Activated naive CD8-positive, alpha-beta T cell treated with anti-CD3 and anti-CD28 coated beads, Interleukin-2, amount 10 ng/mL, durations not matched to agents 7 days and 5 days (primary cell): Measurements from ENCODE around the gene PCNX2. TPM values are rescaled to one million over a fixed set of nuclear protein-coding genes. Genes with fewer than 3 reads are reported as not detected.

Source experiments
- ATAC-seq: fragments of 150-1000 bp; cut with Tn5 transposase; one replicate; pipeline ENCODE4 v1.10.0; 2021; ENCODE audit warnings: low read depth, moderate library complexity
- POLR2A ChIA-PET: fragments of 350-600 bp; sonication (Branson Sonifier 250); formaldehyde crosslinking; loops from one replicate; lab custom pipeline; 2021; ENCODE audit warnings: antibody characterized with exemption; lab: Charles Lee
- DNase-seq: peaks from one replicate; pipeline ENCODE4 v3.0.0; 2021
- H3K27ac Mint-ChIP-seq: one replicate; pipeline ENCODE4 v1.8.0; 2022; ENCODE audit warnings: mild to moderate bottlenecking, mixed read lengths
- H3K27me3 Mint-ChIP-seq: one replicate; pipeline ENCODE4 v1.8.0; 2022; ENCODE audit warnings: mild to moderate bottlenecking, moderate library complexity, mixed read lengths
- H3K36me3 Mint-ChIP-seq: one replicate; pipeline ENCODE4 v1.8.0; 2021; ENCODE audit warnings: mild to moderate bottlenecking, mixed read lengths
- H3K4me1 Mint-ChIP-seq: one replicate; pipeline ENCODE4 v1.8.0; 2021; ENCODE audit warnings: mixed read lengths
- H3K4me3 Mint-ChIP-seq: one replicate; pipeline ENCODE4 v1.8.0; 2022; ENCODE audit warnings: mild to moderate bottlenecking, moderate library complexity, mixed read lengths
- H3K9me3 Mint-ChIP-seq: one replicate; pipeline ENCODE4 v1.8.0; 2021; ENCODE audit warnings: mixed read lengths
- total RNA-seq, 2 experiments: library from RNA; stranded (reverse); gene quantifications; one replicate each; pipeline ENCODE4 v1.2.3, GENCODE V29; 2021

The PCNX2 gene
- total RNA-seq, 2 experiments from 2014 or later = 43.9 to 49.4 TPM

- POLR2A ChIA-PET = no interaction called here
- Mint-ChIP-seq H3K27me3 (no peaks in the 10 kb centered on the region), H3K4me1 (peaks cover 9% of the 10 kb centered on the region), H3K4me3 (no peak overlapping the region), H3K9me3 (no peaks in the 10 kb centered on the region), H3K27ac (no peak overlapping the region), H3K36me3 (peaks cover 8% of the 10 kb centered on the region)
- ATAC-seq (no peak), DNase-seq (no peak)
Measured at GRCh38 chr1:232985882-232986526, 309.5 kb downstream of the PCNX2 start.

GRCh38 chr1:232984577-232985425, 310.7 kb downstream of the PCNX2 start:
- Mint-ChIP-seq H3K4me1 (peaks cover 5% of the 10 kb centered on the region), H3K27ac (peak overlapping the region; percentile 25)

GRCh38 chr1:232983817-232984567, 311.5 kb downstream of the PCNX2 start:
- no peak for ATAC-seq
- peaks cover 6% of the 10 kb centered on the region for H3K4me1 Mint-ChIP-seq
- H3K27ac Mint-ChIP-seq = no peak overlapping the region
- POLR2A ChIA-PET = no interaction called here
- no peak for DNase-seq
- H3K27me3 Mint-ChIP-seq = no peaks in the 10 kb centered on the region
- H3K36me3 Mint-ChIP-seq = peaks cover 5% of the 10 kb centered on the region
- no peak overlapping the region for H3K4me3 Mint-ChIP-seq
- no peaks in the 10 kb centered on the region for H3K9me3 Mint-ChIP-seq

More at GRCh38 chr1:232984577-232985425, 310.7 kb downstream of the PCNX2 start:
- no peak overlapping the region for H3K4me3 Mint-ChIP-seq
- no peaks in the 10 kb centered on the region for H3K9me3 Mint-ChIP-seq
- ATAC-seq (no peak), DNase-seq (no peak)
- peaks cover 5% of the 10 kb centered on the region for H3K36me3 Mint-ChIP-seq
- POLR2A ChIA-PET = no interaction called here
- no peaks in the 10 kb centered on the region for H3K27me3 Mint-ChIP-seq

GRCh38 chr1:232983375-232983774, 312.1 kb downstream of the PCNX2 start:
- Mint-ChIP-seq H3K27ac (no peak overlapping the region), H3K9me3 (peaks cover under 1% of the 10 kb centered on the region), H3K36me3 (peaks cover 9% of the 10 kb centered on the region), H3K27me3 (no peaks in the 10 kb centered on the region), H3K4me1 (peaks cover 11% of the 10 kb centered on the region), H3K4me3 (no peak overlapping the region)
- DNase-seq (no peak), ATAC-seq (no peak)
- POLR2A ChIA-PET = no interaction called here

GRCh38 chr1:232982238-232982944, 313.1 kb downstream of the PCNX2 start:
- no peak overlapping the region for H3K4me3 Mint-ChIP-seq
- ATAC-seq (no peak), DNase-seq (no peak)
- no peaks in the 10 kb centered on the region for H3K27me3 Mint-ChIP-seq
- no peak overlapping the region for H3K27ac Mint-ChIP-seq
- peaks cover 1% of the 10 kb centered on the region for H3K9me3 Mint-ChIP-seq
- POLR2A ChIA-PET = no interaction called here
- H3K4me1 Mint-ChIP-seq = peaks cover 19% of the 10 kb centered on the region
- H3K36me3 Mint-ChIP-seq = peaks cover 18% of the 10 kb centered on the region

GRCh38 chr1:232980986-232981560, 314.5 kb downstream of the PCNX2 start:
- ATAC-seq (no peak), DNase-seq (no peak)
- POLR2A ChIA-PET = no interaction called here
- H3K36me3 Mint-ChIP-seq = peaks cover 24% of the 10 kb centered on the region
- no peak overlapping the region for H3K4me3 Mint-ChIP-seq
- H3K4me1 Mint-ChIP-seq = peaks cover 19% of the 10 kb centered on the region
- peaks cover 1% of the 10 kb centered on the region for H3K9me3 Mint-ChIP-seq
- H3K27ac Mint-ChIP-seq = no peak overlapping the region
- H3K27me3 Mint-ChIP-seq = no peaks in the 10 kb centered on the region

GRCh38 chr1:232980355-232980978, 315.1 kb downstream of the PCNX2 start:
- no peak overlapping the region for H3K27ac Mint-ChIP-seq
- no peak overlapping the region for H3K4me3 Mint-ChIP-seq
- ATAC-seq (no peak), DNase-seq (no peak)
- peaks cover 1% of the 10 kb centered on the region for H3K9me3 Mint-ChIP-seq
- peaks cover 27% of the 10 kb centered on the region for H3K36me3 Mint-ChIP-seq
- peaks cover 19% of the 10 kb centered on the region for H3K4me1 Mint-ChIP-seq
- no peaks in the 10 kb centered on the region for H3K27me3 Mint-ChIP-seq
- POLR2A ChIA-PET = no interaction called here

GRCh38 chr1:232979558-232979957, 316.0 kb downstream of the PCNX2 start:
- no peak overlapping the region for H3K27ac Mint-ChIP-seq
- ATAC-seq (no peak), DNase-seq (no peak)
- H3K4me3 Mint-ChIP-seq = no peak overlapping the region
- H3K9me3 Mint-ChIP-seq = peaks cover 1% of the 10 kb centered on the region
- POLR2A ChIA-PET = interaction anchor here (0.6 kb wide), 1 partner anchor 153 kb away, joined by 4 read pairs; no protein-coding TSS in a partner anchor
- H3K4me1 Mint-ChIP-seq = peaks cover 19% of the 10 kb centered on the region
- peaks cover 34% of the 10 kb centered on the region for H3K36me3 Mint-ChIP-seq
- H3K27me3 Mint-ChIP-seq = no peaks in the 10 kb centered on the region

GRCh38 chr1:232978815-232979214, 316.7 kb downstream of the PCNX2 start:
- H3K9me3 Mint-ChIP-seq = peaks cover 4% of the 10 kb centered on the region
- no peak for DNase-seq
- POLR2A ChIA-PET = no interaction called here
- peaks cover 40% of the 10 kb centered on the region for H3K36me3 Mint-ChIP-seq
- no peaks in the 10 kb centered on the region for H3K27me3 Mint-ChIP-seq
- no peak for ATAC-seq
- H3K27ac Mint-ChIP-seq = peak overlapping the region; percentile 63
- no peak overlapping the region for H3K4me3 Mint-ChIP-seq
- peaks cover 18% of the 10 kb centered on the region for H3K4me1 Mint-ChIP-seq

GRCh38 chr1:232978091-232978634, 317.4 kb downstream of the PCNX2 start:
- POLR2A ChIA-PET = no interaction called here
- peaks cover 45% of the 10 kb centered on the region for H3K36me3 Mint-ChIP-seq
- ATAC-seq = peak; percentile 70

GRCh38 chr1:232974971-232975370, 320.6 kb downstream of the PCNX2 start:
- H3K9me3 Mint-ChIP-seq = peaks cover 13% of the 10 kb centered on the region
- H3K36me3 Mint-ChIP-seq = peaks cover 70% of the 10 kb centered on the region
- no peak overlapping the region for H3K4me3 Mint-ChIP-seq
- H3K27ac Mint-ChIP-seq = no peak overlapping the region
- DNase-seq = no peak
- POLR2A ChIA-PET = no interaction called here
- peaks cover 14% of the 10 kb centered on the region for H3K4me1 Mint-ChIP-seq
- no peaks in the 10 kb centered on the region for H3K27me3 Mint-ChIP-seq
- ATAC-seq = no peak

More at GRCh38 chr1:232978091-232978634, 317.4 kb downstream of the PCNX2 start:
- peak overlapping the region; percentile 58 for H3K4me3 Mint-ChIP-seq
- H3K27ac Mint-ChIP-seq = peak overlapping the region; percentile 85
- no peak for DNase-seq
- H3K9me3 Mint-ChIP-seq = peaks cover 10% of the 10 kb centered on the region
- no peaks in the 10 kb centered on the region for H3K27me3 Mint-ChIP-seq
- peaks cover 17% of the 10 kb centered on the region for H3K4me1 Mint-ChIP-seq
